Measurements from ENCODE around the gene LGALS9C.
"Not testable (repeated sequence)": the region's sequence is repeated elsewhere in the genome, so short reads cannot be mapped to it uniquely, and the experiment has no call there.

- not testable (repeated sequence) for TF ChIP-seq SP1 (IDR thresholded peaks at IDR 0.05); SP1 (CRISPR knock-in tag; IDR thresholded peaks at IDR 0.05); ZFP62 (CRISPR knock-in tag; IDR thresholded peaks at IDR 0.05); RFX1 (IDR thresholded peaks at IDR 0.05); AFF4 (CRISPR knock-in tag; IDR thresholded peaks at IDR 0.05); NBN (conservative IDR thresholded peaks at IDR 0.05); CTCF (CRISPR knock-in tag; IDR thresholded peaks at IDR 0.05); POLR2AphosphoS5 (IDR thresholded peaks at IDR 0.05; ENCODE audit: low read depth, low read length)
These were observed 23.7 kb downstream of the LGALS9C start for GRCh38 chr17:18500281-18500680.
